Left lung (tissue), 10 donors: ENCODE data around the gene ZNF467. TPM values are rescaled to one million over a fixed set of nuclear protein-coding genes. Genes with fewer than 3 reads are reported as not detected.

Experiments
- ATAC-seq: fragments of 200-7000 bp; cut with Tn5 transposase; one replicate; pipeline ENCODE4 v1.9.1; 2020; ENCODE audit warnings: moderate library complexity
- DNase-seq, 4 donors: peaks; one replicate each; pipeline ENCODE4 v3.0.0-alpha.2; 2013 to 2020
- H3K27ac ChIP-seq, 2 donors: fragments of 200-600 bp; sonication (generic) in 1 of 2; one replicate each; pipeline versions ENCODE4 v1.5.0 to v1.8.0; 2020 to 2021
- H3K27me3 ChIP-seq, 2 donors: fragments of 200-600 bp; sonication (generic) in 1 of 2; one replicate each; pipeline versions ENCODE4 v1.5.0 to v1.8.0; 2020 to 2021
- H3K36me3 ChIP-seq, 2 donors: fragments of 200-600 bp; sonication (generic) in 1 of 2; one replicate each; pipeline versions ENCODE4 v1.5.0 to v1.8.0; 2020 to 2021
- H3K4me1 ChIP-seq, 2 donors: fragments of 200-600 bp; one replicate each; pipeline ENCODE4 v1.8.0; 2021
- H3K4me3 ChIP-seq, 2 donors: fragments of 200-600 bp; sonication (generic) in 1 of 2; one replicate each; pipeline versions ENCODE4 v1.5.0 to v1.8.0; 2020 to 2021; ENCODE audit warnings: mild to moderate bottlenecking in 1 of 2
- H3K9me3 ChIP-seq, 2 donors: fragments of 200-600 bp; sonication (generic) in 1 of 2; one replicate each; pipeline versions ENCODE4 v1.5.0 to v1.8.0; 2020 to 2021
- CTCF ChIP-seq, 2 donors: fragments of 200-600 bp; sonication (generic) in 1 of 2; IDR thresholded peaks; one replicate each; pipeline versions ENCODE4 v1.5.0 to v1.8.0; 2021; ENCODE audit warnings: antibody characterized with exemption in 2 of 2
- intact Hi-C, 2 donors: fragments of 100-400 bp; cut with DNase I; formaldehyde crosslinking; loops; one replicate each; pipeline versions ENCODE4 v1.11.2 to v1.14.2; 2022
- polyA plus RNA-seq, 6 donors: library from polyadenylated mRNA; unstranded; fragments of 120-200 nt; gene quantifications; one replicate each; pipeline ENCODE4 v1.2.1, GENCODE V29; 2013; ENCODE audit not compliant: insufficient read length in 6 of 6
- total RNA-seq, 2 donors: library from RNA; stranded (reverse); fragmentation: NEBNext Ultra II Directional; extraction: Animal tissue kit (Norgen Biotek cat#: 25700); gene quantifications; one replicate each; pipeline ENCODE4 v1.2.1, GENCODE V29; 2021
- donor health status: DM: no; HTN: yes; CAD: no.
- donor health status: DM: no; HTN: no; CAD: no.

The ZNF467 gene
- total and polyA plus RNA-seq, 8 donors = 20.8 to 36.9 (median 29.3) TPM

GRCh38 chr7:149733924-149734790 is 39.2 kb downstream of the ZNF467 start:
- DNase-seq = peak in 2 of 4 donors; percentile 23 to 70
- Histone ChIP-seq H3K27ac (no peak overlapping the region), H3K36me3 (peaks cover 0 to 48% of the 10 kb centered on the region in 2 donors), H3K27me3 (peaks cover 0 to 18% of the 10 kb centered on the region in 2 donors), H3K9me3 (no peaks in the 10 kb centered on the region), H3K4me1 (no peaks in the 10 kb centered on the region), H3K4me3 (no peak overlapping the region)
- peak; percentile 15 for ATAC-seq
- no peak for TF ChIP-seq CTCF (IDR thresholded peaks at IDR 0.05)
- intact Hi-C loops = no loop called here

- H3K27me3 ChIP-seq = peaks cover 0 to 18% of the 10 kb centered on the region in 2 donors
- H3K27ac ChIP-seq = no peak overlapping the region
- peak in 1 of 4 donors; percentile 66 for DNase-seq
- TF ChIP-seq CTCF (IDR thresholded peaks at IDR 0.05) = no peak
- intact Hi-C loops = no loop called here
- H3K36me3 ChIP-seq = peaks cover 0 to 57% of the 10 kb centered on the region in 2 donors
- no peak for ATAC-seq
- H3K4me1 ChIP-seq = no peaks in the 10 kb centered on the region
- H3K9me3 ChIP-seq = no peaks in the 10 kb centered on the region
- H3K4me3 ChIP-seq = no peak overlapping the region
These were observed 40.1 kb downstream of the ZNF467 start for GRCh38 chr7:149733131-149733923.

- Histone ChIP-seq H3K9me3 (no peaks in the 10 kb centered on the region), H3K27me3 (peaks cover 0 to 18% of the 10 kb centered on the region in 2 donors), H3K4me3 (no peak overlapping the region), H3K27ac (no peak overlapping the region), H3K4me1 (no peaks in the 10 kb centered on the region), H3K36me3 (peaks cover 0 to 64% of the 10 kb centered on the region in 2 donors)
- intact Hi-C loops = no loop called here
- DNase-seq (peak in 1 of 4 donors; percentile 29), ATAC-seq (no peak)
- TF ChIP-seq CTCF (IDR thresholded peaks at IDR 0.05) = no peak
These were observed 40.8 kb downstream of the ZNF467 start for GRCh38 chr7:149732611-149733010.

- no peak for TF ChIP-seq CTCF (IDR thresholded peaks at IDR 0.05)
- no peak for ATAC-seq
- Histone ChIP-seq H3K4me1 (no peaks in the 10 kb centered on the region), H3K27ac (no peak overlapping the region), H3K4me3 (no peak overlapping the region), H3K9me3 (no peaks in the 10 kb centered on the region), H3K27me3 (peaks cover 0 to 15% of the 10 kb centered on the region in 2 donors), H3K36me3 (peaks cover 0 to 69% of the 10 kb centered on the region in 2 donors)
- DNase-seq = peak in 1 of 4 donors; percentile 55
- intact Hi-C loops = no loop called here
These were observed 41.3 kb downstream of the ZNF467 start for GRCh38 chr7:149732111-149732561.
